Non-pigmented ciliary epithelial cell (primary cell): ENCODE data around the gene RNF186.
A peak's percentile ranks its signal among the peaks of the same experiment; 100 is the strongest.
"Not testable (repeated sequence)": the region's sequence is repeated elsewhere in the genome, so short reads cannot be mapped to it uniquely, and the experiment has no call there.

ENCODE experiments used
- DNase-seq: peaks from one replicate; pipeline ENCODE4 v3.0.0-alpha.2; 2010; ENCODE audit warnings: low read depth

Gene RNF186

DNA sequence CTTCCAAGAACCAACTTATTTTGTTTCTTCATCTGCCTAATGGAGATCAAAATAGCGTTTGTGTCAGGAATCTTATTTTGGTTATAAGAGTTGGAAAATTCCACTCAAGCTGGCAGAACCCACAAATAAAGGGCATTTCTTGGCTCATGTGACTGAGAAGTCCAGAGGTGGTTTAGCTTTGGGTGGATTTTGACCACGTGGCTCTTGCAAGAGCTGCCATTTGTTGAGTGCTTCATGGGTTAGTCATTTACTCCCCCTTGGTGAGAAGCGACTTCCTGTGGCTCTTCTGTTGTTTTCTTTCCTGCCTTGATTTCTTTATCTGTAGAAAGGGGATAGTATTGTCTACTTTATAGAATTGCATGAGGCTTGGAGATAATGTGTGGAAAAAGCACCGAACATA is 9.5 kb upstream of the RNF186 start:
- DNase-seq, result no peak

- no peak for DNase-seq
Observed at GRCh38 chr1:19824036-19824435, 9.0 kb upstream of the RNF186 start.

- DNase-seq, result no peak
Observed at GRCh38 chr1:19819701-19820100, 4.6 kb upstream of the RNF186 start.

DNA sequence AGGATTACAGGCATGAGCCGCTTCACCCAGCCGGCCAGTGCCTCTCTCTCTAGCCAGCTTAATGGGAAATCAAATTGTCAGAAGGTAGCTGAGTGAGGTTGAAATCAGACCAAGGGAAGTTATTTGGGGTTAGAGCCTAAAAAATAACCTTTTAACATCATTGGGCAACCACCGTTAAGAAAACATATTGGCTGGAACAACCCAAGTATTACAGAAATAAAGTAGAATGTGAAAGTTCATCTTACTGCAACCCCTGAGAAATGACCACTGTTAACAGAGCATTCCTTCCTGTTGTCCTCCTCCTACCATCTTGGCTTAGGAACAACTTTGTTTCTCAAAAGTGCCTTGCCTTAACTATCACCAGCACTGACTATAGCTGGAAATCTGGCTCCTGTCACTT is 3.2 kb upstream of the RNF186 start:
- DNase-seq, result no peak

DNA sequence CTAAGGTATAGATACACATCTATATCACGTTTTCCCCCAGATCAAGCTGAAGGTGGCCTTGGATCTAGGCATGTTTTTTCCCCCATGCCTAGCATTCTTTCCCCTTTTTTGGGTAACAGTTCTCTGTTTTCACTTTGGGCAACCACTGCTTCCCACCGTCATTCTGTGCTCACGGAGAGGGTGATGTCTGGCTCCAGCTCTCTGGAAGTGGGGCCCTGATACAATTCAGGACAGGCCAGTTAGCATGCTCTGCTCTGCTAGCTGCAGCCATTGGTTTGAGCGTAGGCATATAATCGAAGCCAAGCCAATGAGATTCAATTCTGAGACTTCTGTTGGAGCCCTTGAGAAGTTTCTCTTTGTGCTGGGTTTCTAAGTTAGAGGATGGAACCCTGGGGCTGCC is 2.1 kb upstream of the RNF186 start:
- DNase-seq, result no peak

DNA sequence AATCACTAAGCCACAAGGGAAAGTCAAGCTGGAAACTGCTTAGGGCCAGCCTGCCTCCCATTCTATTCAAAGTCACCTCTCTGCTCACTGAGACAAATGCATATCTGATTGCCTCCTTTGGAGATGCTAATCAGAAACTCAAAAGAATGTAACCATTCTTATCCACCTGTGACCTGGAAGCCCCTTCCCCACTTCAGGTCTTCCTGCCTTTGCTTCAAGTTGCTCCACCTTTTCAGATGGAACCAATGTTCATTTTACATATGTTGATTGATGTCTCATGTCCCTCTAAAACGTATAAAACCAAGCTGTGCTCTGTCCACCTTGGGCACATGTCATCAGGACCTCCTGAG is 1.6 kb upstream of the RNF186 start:
- not testable (repeated sequence) for DNase-seq

- no peak for DNase-seq
Observed at GRCh38 chr1:19815801-19816736, 986 bp upstream of the RNF186 start.

DNA sequence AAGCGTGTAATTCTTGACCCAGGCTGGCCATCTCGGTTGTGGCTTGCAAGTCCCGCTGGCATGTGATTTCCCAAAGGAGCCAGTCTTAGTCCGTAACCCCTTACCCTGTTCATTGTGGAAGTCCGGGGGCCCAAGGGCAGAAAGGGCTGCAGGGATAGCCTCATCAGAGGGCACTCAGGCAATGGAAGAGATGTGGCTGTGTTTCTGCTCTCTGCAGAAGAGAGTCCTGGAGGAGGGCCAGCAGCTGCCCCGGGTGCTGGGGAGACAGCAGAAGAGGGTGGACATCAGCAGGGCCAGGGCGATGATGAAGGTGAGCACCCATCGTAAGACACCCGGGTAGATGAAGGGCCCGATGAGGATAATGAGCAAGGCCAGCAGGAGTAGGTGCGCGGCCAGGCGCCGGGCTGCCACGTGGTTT is 830 bp downstream of the RNF186 start:
- DNase-seq, result no peak

DNA sequence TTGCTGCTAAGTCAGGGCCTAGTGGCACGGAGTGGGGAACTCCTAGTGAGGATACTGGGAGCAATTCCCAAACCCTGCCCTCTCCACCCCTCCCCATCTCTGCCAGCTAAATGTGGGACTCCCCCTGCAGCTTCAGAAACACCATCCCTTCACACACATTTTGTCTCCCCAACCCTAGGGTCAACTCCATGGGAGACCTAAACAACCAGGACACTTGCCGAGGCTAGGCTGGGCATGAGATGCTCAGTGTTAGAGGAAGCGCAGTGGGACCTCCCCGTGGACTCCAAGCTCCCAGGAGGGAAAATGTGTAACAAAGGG is 1.5 kb downstream of the RNF186 start:
- no peak for DNase-seq

DNA sequence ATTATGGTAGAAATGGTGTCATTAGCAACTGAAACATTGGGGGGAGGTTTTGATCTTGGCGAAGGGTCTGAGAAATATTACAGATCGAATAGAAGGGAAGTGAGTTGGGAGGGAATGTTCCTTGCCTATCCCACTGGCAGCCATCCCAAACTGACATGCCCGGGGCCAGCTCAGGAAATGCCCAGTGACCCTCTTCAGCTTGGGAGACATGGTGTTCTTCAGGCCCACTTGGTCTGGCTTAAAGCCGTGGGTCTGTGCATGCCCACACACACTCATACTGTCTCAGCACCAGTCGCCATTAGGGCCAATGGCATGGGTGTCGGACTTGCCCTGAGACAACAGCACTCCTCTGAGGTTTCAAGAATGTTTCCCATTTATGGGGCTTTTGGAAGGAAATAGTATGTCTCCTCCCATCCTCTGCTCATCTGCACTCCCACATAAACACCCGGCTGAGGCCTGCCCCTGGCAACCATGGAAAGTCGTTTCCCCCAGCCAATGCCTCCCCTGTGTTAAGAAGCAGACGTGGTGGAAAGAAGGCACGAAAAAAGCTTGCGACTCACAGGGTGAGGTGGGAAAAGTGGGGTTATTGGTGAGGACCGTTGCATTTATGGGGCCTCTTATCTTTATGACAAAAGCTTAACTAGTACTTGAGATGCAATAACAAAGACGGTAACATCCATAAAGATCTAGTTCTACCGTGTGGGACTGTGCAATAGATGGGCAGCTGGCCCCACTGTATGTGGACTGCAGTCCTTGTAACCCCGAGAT is 2.0 kb downstream of the RNF186 start:
- DNase-seq, result no peak

- no peak for DNase-seq
Observed at GRCh38 chr1:19811206-19811851, 3.8 kb downstream of the RNF186 start.

DNA sequence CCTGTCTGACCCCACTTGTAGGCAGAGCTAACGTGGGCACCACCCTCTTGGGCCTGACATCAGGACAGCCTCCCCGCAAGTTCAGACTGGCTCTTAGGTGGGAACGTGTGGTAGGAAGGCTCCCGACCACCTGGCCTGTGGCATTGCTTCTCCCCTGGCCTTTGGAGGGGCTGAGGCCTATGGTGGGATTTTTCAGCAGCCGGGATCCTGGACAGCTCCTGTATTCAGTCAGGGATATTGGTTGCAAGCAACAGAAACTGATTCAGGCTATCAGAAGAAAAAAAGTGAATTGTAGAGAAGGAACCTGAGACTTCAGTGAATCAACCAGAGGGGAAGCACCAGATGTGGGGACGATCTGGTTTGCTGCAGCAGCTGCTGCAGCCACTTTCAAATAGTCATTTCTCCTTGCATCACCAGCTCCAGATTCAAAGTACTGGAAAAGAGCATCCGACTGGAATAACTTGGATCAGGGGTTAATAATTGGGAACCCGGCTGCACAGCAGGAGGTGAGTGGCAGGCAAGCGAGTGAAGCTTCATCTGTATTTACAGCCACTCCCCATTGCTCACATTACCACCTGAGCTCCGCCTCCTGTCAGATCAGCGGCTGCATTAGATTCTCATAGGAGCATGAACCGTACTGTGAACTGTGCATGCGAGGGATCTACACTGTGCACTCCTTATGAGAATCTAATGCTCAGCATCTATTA is 5.9 kb downstream of the RNF186 start:
- no peak for DNase-seq

DNA sequence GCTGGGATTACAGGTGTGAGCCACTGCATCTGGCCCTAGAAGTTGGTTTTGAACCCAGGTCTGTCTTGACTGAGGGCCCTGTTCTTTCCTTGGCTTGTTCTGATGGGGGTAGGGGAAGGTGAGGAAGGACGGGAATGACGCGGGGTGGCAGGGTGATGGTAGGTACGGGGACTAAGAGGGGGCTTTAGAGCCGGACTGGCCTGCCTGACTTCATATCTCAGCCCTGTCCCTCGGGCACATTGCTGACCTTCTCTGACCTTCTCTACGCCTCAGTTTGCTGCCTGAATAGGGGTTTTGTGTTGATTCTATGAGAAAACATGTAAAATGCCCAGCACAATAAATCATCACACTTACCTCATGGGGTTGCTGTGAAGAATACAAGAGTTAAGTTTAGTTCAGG is 6.7 kb downstream of the RNF186 start:
- no peak for DNase-seq

DNA sequence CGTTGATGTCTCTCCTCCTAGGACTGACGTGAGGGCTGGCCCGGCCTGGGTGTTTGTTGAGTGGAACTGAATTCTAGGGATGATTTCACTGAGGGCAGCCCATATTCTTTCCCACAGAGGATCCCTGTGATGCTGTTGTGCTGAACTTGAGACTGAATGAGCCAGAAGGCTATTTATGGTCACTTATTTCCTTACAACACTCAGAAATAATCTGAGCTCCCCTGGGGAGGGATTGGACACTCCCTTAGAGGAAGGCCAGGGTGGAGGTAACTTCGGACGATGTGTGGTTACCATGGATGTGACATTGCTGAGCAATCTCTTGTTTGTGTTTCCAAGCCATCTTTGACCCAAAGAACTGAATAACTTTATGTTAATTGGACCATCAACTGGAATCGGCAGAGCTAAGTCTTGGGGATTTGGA is 10.2 kb downstream of the RNF186 start:
- no peak for DNase-seq

DNA sequence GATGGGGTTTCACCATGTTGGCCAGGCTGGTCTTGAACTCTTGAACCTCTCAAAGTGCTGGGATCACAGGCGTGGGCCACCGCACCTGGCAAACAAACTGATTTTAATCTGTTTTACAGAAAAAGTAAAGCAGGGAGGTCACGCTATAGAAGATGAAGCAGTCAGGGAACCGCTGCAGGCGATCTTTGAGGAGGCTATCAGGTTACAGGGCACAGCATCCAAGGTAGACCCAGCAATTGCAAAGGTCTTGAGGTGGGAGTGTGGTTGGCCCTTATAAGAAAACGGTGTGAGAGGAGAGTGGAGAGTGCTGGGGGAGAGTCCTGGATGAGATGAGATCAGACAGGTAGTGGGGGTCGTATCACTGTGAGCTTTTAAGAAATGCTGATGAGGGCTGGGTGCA is 12.8 kb downstream of the RNF186 start:
- no peak for DNase-seq

DNA sequence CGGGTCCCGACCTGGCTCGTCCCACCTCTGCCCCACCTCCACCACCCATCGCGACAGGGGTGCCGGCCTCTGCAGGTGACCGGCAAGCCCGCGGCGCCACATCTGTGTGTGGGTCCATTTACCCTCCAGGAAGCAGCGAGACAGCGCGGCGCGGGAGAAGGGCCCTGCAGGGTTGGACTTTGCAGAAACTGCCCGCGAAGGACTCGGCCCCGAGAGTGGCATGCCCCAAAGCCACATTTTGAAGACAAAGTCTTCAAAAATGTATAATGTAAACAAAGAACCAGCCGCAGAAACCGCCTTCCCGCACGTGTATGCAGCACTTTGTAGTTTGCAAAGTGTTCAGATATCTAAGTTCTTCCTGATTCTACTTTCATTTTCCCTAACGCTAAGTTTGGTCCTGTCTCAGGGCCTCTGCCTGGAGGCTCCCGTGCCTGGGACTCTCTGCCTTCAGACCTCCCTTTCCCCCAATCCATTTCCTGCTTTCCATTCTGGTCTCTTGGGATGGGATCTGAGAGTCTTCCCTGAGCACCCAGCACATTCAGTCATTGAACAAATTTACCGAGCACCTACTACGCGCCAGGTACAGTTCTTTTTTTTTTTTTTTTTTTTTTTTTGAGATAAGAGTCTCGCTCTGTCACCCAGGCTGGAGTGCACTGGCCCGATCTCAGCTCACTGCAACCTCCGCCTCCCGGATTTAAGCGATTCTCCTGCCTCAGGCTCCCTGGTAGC is 14.8 kb downstream of the RNF186 start:
- peak; percentile 51 for DNase-seq

- DNase-seq, result no peak
Observed at GRCh38 chr1:19799230-19800075, 15.6 kb downstream of the RNF186 start, which contains the start of gene TMCO4. TMCO4 (minus strand) TSS chr1:19799916; CDS start chr1:19780758, 19,158 bp downstream.

DNA sequence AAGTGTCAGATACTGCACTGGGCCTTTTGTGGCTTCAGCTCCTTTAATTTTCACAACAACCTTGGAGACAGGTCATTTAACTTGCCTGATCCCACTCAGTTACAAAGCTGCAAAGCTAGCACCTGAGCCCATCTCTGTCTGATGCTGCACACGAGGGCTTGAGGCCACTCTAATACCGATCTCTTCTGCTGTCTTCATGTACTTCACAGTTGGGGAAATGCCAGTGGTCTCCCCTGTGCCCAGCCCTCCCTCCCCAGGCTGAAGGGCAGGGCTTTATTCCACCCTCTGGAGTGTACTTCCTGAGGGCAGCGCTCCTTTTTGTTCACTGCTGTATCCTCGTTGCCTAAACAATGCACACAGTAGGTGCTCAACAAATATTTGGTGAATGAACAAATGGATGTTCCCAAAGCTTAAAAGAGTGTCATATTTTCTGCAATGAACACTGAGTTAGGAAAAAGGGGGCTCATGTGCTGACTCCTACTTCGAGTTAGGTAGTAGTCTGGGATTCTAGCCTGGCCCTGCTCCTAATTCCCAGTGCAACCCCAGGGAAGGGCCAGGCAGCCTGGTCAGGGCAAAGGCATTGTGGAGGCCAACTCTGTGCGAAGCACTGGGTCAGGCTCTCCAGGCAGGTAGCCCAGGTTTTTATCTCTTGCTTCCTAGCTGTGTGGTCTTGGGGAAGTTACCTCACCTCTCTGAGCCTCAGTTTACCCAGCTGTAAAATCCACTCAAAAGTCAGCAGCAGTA is 16.4 kb downstream of the RNF186 start:
- no peak for DNase-seq

DNA sequence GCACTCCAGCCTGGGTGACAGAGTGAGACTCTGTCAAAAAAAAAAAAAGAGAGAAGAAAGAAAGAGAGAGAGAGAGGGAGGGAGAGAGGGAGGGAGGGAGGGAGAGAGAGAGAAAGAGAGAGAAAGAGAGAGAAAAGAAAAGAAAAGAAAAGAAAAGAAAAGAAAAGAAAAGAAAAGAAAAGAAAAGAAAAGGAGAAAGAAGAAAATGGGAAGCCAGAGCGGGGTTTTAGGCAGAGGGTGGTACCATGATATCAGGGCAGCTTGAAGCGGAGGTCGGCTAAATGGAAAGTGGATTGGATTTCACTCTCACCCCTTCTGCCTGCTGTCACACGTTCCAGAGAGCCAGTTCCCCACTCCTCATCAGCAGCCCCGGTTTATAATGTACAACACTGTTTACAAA is 17.3 kb downstream of the RNF186 start:
- DNase-seq, result no peak

DNA sequence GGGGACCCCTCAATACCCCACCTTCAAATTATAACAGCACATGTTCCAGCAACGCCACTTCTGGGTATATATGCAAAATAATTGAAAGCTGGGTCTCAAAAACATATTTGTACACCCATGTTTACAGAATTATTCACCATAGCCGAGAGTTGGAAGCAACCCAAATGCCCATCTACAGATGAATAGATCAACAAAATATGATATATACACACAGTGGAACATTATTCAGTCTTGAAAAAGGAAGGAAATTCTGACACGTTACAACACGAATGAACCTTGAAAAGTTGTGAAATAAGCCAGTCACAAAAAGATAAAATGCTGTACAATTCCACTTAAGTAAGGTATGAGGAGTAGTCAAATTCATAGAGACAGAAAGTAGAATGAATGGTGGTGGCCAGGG is 20.5 kb downstream of the RNF186 start:
- DNase-seq, result no peak
